HepG2 (cell line): ENCODE data around the gene RIBC1.

ENCODE experiments used
- CHD2 ChIP-seq: IDR thresholded peaks from 2 replicates; pipeline ENCODE4 v1.6.1; 2011; ENCODE audit warnings: low read depth, low read length, improper control_type of control experiment
- CREM ChIP-seq, 2 experiments: sonication (generic) in 1 of 2; formaldehyde crosslinking in 1 of 2; IDR thresholded peaks; 2 replicates each; pipeline versions ENCODE4 v1.4.0 to v1.6.1; 2016 to 2020; ENCODE audit warnings: antibody characterized with exemption in 1 of 2, mild to moderate bottlenecking in 1 of 2, missing genetic modification reagents in 1 of 2
- EZH2 ChIP-seq: conservative IDR thresholded peaks from 2 replicates; pipeline ENCODE4 v1.6.1; 2012; ENCODE audit warnings: mild to moderate bottlenecking, low read depth, low read length, moderate library complexity
- HMGXB4 ChIP-seq, 2 experiments: sonication (generic) in 1 of 2; formaldehyde crosslinking in 1 of 2; IDR thresholded peaks; 2 replicates each; pipeline versions ENCODE4 v1.4.0 to v1.6.1; 2018 to 2020; ENCODE audit warnings: missing genetic modification reagents in 2 of 2, borderline replicate concordance in 1 of 2, low read depth in 1 of 2, mild to moderate bottlenecking in 1 of 2, missing biosample characterization in 1 of 2
- IRF1 ChIP-seq: sonication (generic); formaldehyde crosslinking; IDR thresholded peaks from 2 replicates; pipeline ENCODE4 v1.4.0; 2020; ENCODE audit warnings: low read depth, mild to moderate bottlenecking, missing genetic modification reagents
- NFRKB ChIP-seq: fragments of 450-650 bp; IDR thresholded peaks from 2 replicates; pipeline ENCODE4 v1.6.1; 2017
- SNAPC2 ChIP-seq: sonication (generic); formaldehyde crosslinking; IDR thresholded peaks from 2 replicates; pipeline ENCODE4 v1.8.1; 2022; ENCODE audit warnings: mild to moderate bottlenecking, missing genetic modification reagents
- ZNF143 ChIP-seq: sonication (generic); formaldehyde crosslinking; IDR thresholded peaks from 2 replicates; pipeline ENCODE4 v1.4.0; 2020; ENCODE audit warnings: missing genetic modification reagents
- ZNF318 ChIP-seq: sonication (generic); formaldehyde crosslinking; IDR thresholded peaks from 2 replicates; pipeline ENCODE4 v1.4.0; 2020; ENCODE audit warnings: mild to moderate bottlenecking, missing genetic modification reagents
- ZNF792 ChIP-seq: IDR thresholded peaks from 2 replicates; pipeline ENCODE4 v1.6.1; 2016
- TF ChIP-seq, protein P1 (sequence below), 2 experiments: sonication (generic) in 1 of 2; formaldehyde crosslinking in 1 of 2; IDR thresholded peaks; 2 replicates each; pipeline versions ENCODE4 v1.5.1 to v1.6.1; 2011 to 2020; ENCODE audit warnings: borderline replicate concordance in 1 of 2, low read depth in 1 of 2, low read length in 1 of 2, mild to moderate bottlenecking in 1 of 2, missing genetic modification reagents in 1 of 2, moderate library complexity in 1 of 2
- TF ChIP-seq, protein P2 (sequence below): sonication (generic); formaldehyde crosslinking; IDR thresholded peaks from 2 replicates; pipeline ENCODE4 v1.5.1; 2020; ENCODE audit warnings: mild to moderate bottlenecking, missing genetic modification reagents, borderline replicate concordance
- TF ChIP-seq, protein P3 (sequence below): IDR thresholded peaks from 2 replicates; pipeline ENCODE4 v1.6.1; 2012; ENCODE audit warnings: low read length, improper control_type of control experiment

DNA sequence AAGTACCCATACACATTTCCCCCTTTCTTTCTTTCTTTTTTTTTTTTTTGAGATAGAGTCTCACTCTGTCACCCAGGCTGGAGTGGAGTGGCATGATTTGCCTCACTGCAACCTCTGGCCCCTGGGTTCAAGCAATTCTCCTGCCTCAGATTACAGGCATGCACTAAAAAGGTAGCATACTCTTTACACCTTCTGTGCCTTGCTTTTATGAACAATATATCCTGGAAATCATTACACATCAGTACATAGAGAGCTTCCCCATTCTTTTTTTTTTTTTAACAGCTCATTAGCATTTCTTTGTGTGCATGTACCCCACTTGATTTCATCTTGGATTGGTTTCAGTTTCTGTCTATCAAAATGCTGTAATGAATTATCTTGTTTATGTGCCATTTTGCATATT lies 30.1 kb downstream of the RIBC1 start:
- TF ChIP-seq NFRKB (no peak), ZNF143 (no peak), HMGXB4 (CRISPR knock-in tag; IDR thresholded peaks at IDR 0.05; ENCODE audit: borderline replicate concordance in 1 of 2, low read depth in 1 of 2) (no peak), CREM (IDR thresholded peaks at IDR 0.05) (no peak), CREM (CRISPR knock-in tag; IDR thresholded peaks at IDR 0.05) (no peak), CHD2 (no peak), SNAPC2 (CRISPR knock-in tag) (no peak), ZNF792 (CRISPR knock-in tag) (no peak), IRF1 (CRISPR knock-in tag) (no peak), EZH2 (no peak), ZNF318 (CRISPR knock-in tag) (no peak)
- TF ChIP-seq, protein P1, sequence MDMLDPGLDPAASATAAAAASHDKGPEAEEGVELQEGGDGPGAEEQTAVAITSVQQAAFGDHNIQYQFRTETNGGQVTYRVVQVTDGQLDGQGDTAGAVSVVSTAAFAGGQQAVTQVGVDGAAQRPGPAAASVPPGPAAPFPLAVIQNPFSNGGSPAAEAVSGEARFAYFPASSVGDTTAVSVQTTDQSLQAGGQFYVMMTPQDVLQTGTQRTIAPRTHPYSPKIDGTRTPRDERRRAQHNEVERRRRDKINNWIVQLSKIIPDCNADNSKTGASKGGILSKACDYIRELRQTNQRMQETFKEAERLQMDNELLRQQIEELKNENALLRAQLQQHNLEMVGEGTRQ (IDR thresholded peaks at IDR 0.05; ENCODE audit: low read depth, low read length): no peak
- TF ChIP-seq, protein P1 (CRISPR knock-in tag; IDR thresholded peaks at IDR 0.05; ENCODE audit: borderline replicate concordance): no peak
- TF ChIP-seq, protein P2, sequence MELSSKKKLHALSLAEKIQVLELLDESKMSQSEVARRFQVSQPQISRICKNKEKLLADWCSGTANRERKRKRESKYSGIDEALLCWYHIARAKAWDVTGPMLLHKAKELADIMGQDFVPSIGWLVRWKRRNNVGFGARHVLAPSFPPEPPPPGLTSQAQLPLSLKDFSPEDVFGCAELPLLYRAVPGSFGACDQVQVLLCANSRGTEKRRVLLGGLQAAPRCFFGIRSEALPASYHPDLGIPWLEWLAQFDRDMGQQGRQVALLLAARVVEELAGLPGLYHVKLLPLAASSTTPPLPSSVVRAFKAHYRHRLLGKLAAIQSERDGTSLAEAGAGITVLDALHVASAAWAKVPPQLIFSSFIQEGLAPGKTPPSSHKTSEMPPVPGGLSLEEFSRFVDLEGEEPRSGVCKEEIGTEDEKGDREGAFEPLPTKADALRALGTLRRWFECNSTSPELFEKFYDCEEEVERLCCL: no peak
- TF ChIP-seq, protein P3, sequence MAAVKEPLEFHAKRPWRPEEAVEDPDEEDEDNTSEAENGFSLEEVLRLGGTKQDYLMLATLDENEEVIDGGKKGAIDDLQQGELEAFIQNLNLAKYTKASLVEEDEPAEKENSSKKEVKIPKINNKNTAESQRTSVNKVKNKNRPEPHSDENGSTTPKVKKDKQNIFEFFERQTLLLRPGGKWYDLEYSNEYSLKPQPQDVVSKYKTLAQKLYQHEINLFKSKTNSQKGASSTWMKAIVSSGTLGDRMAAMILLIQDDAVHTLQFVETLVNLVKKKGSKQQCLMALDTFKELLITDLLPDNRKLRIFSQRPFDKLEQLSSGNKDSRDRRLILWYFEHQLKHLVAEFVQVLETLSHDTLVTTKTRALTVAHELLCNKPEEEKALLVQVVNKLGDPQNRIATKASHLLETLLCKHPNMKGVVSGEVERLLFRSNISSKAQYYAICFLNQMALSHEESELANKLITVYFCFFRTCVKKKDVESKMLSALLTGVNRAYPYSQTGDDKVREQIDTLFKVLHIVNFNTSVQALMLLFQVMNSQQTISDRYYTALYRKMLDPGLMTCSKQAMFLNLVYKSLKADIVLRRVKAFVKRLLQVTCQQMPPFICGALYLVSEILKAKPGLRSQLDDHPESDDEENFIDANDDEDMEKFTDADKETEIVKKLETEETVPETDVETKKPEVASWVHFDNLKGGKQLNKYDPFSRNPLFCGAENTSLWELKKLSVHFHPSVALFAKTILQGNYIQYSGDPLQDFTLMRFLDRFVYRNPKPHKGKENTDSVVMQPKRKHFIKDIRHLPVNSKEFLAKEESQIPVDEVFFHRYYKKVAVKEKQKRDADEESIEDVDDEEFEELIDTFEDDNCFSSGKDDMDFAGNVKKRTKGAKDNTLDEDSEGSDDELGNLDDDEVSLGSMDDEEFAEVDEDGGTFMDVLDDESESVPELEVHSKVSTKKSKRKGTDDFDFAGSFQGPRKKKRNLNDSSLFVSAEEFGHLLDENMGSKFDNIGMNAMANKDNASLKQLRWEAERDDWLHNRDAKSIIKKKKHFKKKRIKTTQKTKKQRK: no peak
